ENCODE results near the gene SH3YL1. TPM values are rescaled to one million over a fixed set of nuclear protein-coding genes. Genes with fewer than 3 reads are reported as not detected.

The SH3YL1 gene
- total RNA-seq, 1 donor from 2014 or later, result 24.8 TPM

DNA sequence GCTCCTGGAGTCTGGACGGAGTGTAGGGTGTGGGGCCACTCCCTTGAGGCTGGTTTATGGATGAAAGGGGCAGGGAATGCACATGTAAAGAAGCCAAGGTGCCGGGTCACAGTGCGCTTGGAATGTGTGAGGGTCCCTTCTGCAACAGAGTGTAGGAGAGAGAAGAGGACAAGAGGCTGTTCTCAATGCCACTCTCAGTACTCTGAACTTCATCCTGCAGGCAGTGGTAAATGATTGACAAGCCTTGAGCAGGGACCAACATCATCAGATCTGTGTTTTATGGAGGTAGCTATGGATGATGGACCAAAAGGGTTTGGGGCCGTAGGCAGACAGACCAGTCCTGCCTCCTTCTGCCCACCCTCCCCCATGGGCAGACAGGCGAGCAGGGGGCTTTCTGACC lies 31.3 kb upstream of the SH3YL1 start:
- TF ChIP-seq, protein P1, sequence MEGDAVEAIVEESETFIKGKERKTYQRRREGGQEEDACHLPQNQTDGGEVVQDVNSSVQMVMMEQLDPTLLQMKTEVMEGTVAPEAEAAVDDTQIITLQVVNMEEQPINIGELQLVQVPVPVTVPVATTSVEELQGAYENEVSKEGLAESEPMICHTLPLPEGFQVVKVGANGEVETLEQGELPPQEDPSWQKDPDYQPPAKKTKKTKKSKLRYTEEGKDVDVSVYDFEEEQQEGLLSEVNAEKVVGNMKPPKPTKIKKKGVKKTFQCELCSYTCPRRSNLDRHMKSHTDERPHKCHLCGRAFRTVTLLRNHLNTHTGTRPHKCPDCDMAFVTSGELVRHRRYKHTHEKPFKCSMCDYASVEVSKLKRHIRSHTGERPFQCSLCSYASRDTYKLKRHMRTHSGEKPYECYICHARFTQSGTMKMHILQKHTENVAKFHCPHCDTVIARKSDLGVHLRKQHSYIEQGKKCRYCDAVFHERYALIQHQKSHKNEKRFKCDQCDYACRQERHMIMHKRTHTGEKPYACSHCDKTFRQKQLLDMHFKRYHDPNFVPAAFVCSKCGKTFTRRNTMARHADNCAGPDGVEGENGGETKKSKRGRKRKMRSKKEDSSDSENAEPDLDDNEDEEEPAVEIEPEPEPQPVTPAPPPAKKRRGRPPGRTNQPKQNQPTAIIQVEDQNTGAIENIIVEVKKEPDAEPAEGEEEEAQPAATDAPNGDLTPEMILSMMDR (conservative IDR thresholded peaks at IDR 0.05; ENCODE audit: low read depth, low read length), result no peak
- H3K4me3 ChIP-seq (ENCODE audit: low read depth, low read length), result no peak overlapping the region
- DNase-seq (ENCODE audit: low read depth), result no peak

DNA sequence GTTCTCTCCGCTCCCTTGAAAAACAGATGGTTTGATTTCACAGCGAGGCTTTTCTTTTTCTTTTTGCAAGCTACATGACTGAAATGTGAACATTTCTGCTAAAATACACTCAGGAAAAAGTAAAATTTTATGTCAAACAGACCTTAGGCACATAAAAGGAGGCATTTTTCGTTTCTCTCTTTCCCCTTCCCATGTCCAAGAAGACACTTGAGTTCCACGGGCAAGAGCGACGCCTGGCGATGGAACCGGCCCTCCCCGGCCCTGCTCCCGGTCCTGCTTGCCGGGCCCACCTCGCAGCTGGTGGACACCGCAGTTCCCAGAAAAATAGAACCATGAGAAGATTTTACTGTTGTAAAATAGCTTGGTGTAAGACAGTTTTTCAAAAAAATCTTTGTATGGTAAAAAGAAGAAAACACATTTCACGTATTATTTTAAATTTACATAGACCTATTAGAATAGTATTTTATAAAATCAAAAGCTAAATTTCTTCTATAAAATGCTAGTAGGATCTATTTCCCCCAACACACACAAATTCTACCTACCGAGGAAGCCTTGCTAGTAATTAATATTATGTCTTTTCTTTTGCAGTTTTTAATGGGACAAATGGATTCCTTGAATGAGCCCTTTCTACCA lies 26.4 kb upstream of the SH3YL1 start:
- DNase-seq (ENCODE audit: low read depth), result peak; percentile 50
- peak overlapping the region; percentile 66 for H3K4me3 ChIP-seq (ENCODE audit: low read depth, low read length)
- TF ChIP-seq, protein P1 (conservative IDR thresholded peaks at IDR 0.05; ENCODE audit: low read depth, low read length), result peak; percentile 95

DNA sequence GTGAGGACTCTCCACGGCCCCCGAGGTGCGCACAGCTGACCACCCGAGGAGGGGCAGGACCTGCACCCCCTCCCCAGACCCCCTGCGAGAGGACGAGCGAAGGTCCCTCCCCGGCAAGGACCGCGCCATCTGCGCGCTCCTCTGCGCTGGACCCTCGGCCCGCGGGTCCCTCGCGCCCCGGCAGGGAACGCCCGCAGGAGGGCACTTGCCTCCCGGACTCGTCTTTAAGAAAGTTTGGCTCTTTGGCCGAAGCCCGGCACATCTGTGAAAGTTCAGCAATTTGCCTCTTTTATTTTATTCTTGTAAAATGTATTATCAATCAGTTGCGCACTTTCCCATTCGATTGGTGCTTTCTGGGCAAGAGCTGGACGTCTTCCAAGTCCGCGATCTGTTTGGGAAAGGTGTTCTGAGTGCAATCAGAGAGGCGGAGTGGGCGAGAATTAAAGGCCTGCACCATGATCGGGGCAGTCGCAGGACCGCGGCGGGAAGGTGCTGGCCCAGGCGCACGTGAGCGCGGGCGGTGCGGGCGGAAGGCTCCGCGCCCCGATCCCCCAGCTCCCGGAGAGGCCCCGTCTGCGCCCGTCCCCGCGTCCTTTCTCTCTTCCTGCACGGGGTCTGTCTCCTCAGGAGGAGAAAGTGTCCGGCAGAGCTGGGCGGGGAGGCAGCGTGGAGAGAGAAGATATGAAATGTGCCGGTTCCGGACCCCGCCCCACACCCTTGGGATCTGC lies 25.7 kb upstream of the SH3YL1 start:
- DNase-seq (ENCODE audit: low read depth), result no peak
- H3K4me3 ChIP-seq (ENCODE audit: low read depth, low read length), result peak overlapping the region; percentile 66
- TF ChIP-seq, protein P1 (conservative IDR thresholded peaks at IDR 0.05; ENCODE audit: low read depth, low read length), result no peak

DNA sequence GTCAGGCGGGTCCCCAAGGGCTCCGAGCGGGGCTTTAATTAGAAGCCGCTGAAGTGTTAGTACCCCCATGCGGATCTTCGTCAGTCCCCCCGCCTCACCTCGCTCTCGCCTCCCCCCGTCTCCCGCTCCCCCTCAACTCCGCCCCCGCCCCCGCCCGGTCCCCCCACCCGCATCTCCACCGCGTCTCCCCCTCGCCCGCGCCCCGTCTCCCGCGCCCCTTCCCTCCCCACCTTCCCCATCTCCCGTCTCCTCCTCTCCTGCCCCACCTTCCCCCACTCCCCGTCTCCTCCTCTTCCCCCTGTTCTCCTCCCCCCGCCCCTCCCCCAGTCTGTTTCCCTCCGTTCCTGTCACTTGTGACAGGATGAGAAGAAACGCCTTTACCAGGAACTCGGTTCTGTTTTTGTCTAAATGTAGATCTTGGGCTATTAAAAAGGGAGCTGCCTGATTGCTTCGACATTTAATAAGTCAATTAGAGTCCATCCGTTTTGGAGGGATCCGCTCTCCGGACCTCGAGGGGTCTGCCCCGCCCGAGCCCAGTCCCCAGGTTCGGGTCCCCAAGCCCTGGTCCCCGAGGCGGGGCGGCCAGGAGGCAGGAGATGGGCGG lies 25.0 kb upstream of the SH3YL1 start:
- H3K4me3 ChIP-seq (ENCODE audit: low read depth, low read length), result peak overlapping the region; percentile 66
- TF ChIP-seq, protein P1 (conservative IDR thresholded peaks at IDR 0.05; ENCODE audit: low read depth, low read length), result no peak
- no peak for DNase-seq (ENCODE audit: low read depth)

DNA sequence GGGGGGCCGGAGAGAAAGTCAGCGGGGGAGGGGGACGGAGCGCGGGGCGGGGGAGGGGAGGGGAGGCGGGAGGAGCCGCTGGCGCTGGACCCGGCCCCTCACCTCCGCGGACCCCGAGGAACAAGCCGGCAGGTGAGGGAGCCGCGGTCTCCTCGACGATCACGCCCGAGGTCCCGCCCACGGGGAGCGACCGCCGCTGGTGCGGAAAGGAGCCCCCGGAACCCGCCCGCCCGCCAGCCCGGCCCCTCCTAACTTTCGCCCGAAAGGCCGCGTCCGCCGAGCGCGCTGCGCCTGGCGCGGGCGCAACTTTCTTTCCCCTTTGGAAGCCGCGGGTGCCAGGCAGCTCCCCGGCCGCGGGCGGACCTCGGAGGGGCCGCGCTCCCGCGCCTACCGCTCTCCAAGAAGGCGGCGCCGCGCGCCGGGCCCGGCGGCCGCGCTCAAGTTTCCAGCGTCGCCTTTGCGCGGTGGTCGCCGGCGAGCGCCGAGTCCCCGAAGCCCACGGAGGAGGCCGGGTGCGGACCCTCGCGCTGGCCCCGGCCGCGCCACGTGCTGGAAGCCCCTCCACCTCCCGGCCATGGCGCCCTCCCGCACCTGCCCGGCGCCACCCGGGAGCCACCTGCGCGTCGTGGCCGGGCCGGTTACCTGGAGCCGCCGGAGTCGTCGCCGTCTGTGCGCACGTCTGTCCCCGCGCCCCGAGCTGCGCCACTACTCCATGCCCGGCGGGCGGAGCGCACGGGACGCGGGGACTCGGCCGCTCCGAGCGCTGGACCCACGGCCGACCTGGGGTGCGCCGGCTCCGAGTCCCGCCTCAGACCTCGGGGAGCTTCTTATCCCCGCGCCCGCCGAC lies 24.3 kb upstream of the SH3YL1 start, which contains the start of gene ALKAL2:
ALKAL2 (minus strand) TSS at position 181 of the 847 bp plus-strand sequence. CDS start 256 bp downstream, outside the sequence.
- TF ChIP-seq, protein P1 (conservative IDR thresholded peaks at IDR 0.05; ENCODE audit: low read depth, low read length), result no peak
- DNase-seq (ENCODE audit: low read depth), result no peak
- H3K4me3 ChIP-seq (ENCODE audit: low read depth, low read length), result peak within 1 kb of the TSS; percentile 66

DNA sequence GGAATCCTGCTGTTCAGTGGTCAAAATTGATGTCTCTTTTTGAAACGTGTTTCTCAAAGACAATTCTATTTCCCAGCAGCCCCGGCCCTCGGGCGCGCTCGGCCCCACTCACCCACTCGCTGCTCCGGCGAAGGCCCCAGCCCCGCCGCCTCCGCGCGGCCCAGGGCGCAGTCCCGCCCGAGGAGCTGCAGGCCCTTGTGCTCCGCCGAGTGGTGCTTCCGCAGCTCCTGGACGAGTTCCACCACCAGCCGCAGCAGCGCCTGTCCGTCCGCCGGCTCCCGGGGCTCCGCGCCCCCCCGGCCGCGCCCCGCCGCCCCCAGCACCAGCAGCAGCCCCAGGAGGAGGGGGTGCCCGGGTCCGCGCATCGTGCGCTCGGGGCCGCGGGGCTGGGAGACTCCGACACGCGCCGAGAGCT lies 23.6 kb upstream of the SH3YL1 start:
- H3K4me3 ChIP-seq (ENCODE audit: low read depth, low read length), result peak overlapping the region; percentile 33
- no peak for DNase-seq (ENCODE audit: low read depth)
- TF ChIP-seq, protein P1 (conservative IDR thresholded peaks at IDR 0.05; ENCODE audit: low read depth, low read length), result no peak
